IPS-20b (cell line): ENCODE measurements around the gene CMTM5.
"Not testable (repeated sequence)": the region's sequence is repeated elsewhere in the genome, so short reads cannot be mapped to it uniquely, and the experiment has no call there.

Experiments
- H3K27ac ChIP-seq: one replicate; pipeline ENCODE4 v1.5.1; 2013; ENCODE audit warnings: low read length
- H3K27me3 ChIP-seq: 2 replicates; pipeline ENCODE4 v1.6.1; 2013; ENCODE audit warnings: mild to moderate bottlenecking, low read length, inconsistent platforms; ENCODE audit not compliant: insufficient read depth
- H3K36me3 ChIP-seq: 2 replicates; pipeline ENCODE4 v1.6.1; 2013; ENCODE audit warnings: low read depth, mild to moderate bottlenecking, inconsistent platforms, low read length, moderate library complexity; ENCODE audit not compliant: insufficient read depth
- H3K4me1 ChIP-seq: 2 replicates; pipeline ENCODE4 v1.6.1; 2013; ENCODE audit warnings: mild to moderate bottlenecking, control low read depth, inconsistent platforms, low read length, moderate library complexity; ENCODE audit not compliant: insufficient read depth
- H3K4me3 ChIP-seq: 2 replicates; pipeline ENCODE4 v1.5.1; 2013; ENCODE audit warnings: mild to moderate bottlenecking, low read length, inconsistent platforms
- H3K9ac ChIP-seq: 2 replicates; pipeline ENCODE4 v1.6.1; 2013; ENCODE audit warnings: low read depth, mild to moderate bottlenecking, inconsistent platforms, low read length, moderate library complexity
- H3K9me3 ChIP-seq: 2 replicates; pipeline ENCODE4 v1.6.1; 2013; ENCODE audit warnings: mild to moderate bottlenecking, low read depth, low read length, inconsistent platforms; ENCODE audit not compliant: insufficient read depth

CMTM5 gene

DNA sequence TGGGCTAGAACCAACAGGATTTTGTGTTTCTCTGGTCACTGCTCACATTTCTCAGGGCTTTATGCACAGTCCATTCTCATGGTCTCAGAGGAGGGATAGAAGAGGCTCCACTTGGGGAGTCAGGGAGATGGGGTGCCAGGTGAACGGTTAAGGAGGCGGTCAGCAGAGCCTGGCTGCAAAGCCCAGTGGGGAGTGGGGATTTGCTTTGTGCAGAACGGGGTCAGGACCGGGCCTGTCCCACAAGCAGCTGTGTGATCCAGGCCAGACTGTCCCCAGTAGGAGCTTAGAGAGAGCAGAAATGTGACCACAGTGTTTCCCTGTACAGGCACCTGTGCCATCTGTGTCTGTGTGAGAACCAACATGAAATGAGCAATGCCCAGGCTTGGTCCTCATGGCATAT, 4.1 kb downstream of the CMTM5 start:
- H3K4me3 ChIP-seq = no peak overlapping the region
- H3K4me1 ChIP-seq = peaks cover 3% of the 10 kb centered on the region; the same call in 1 of the 2 replicates
- peaks cover 33% of the 10 kb centered on the region for H3K27me3 ChIP-seq
- H3K9ac ChIP-seq = no peak overlapping the region
- no peaks in the 10 kb centered on the region for H3K36me3 ChIP-seq
- no peak overlapping the region for H3K27ac ChIP-seq
- H3K9me3 ChIP-seq = no peaks in the 10 kb centered on the region

DNA sequence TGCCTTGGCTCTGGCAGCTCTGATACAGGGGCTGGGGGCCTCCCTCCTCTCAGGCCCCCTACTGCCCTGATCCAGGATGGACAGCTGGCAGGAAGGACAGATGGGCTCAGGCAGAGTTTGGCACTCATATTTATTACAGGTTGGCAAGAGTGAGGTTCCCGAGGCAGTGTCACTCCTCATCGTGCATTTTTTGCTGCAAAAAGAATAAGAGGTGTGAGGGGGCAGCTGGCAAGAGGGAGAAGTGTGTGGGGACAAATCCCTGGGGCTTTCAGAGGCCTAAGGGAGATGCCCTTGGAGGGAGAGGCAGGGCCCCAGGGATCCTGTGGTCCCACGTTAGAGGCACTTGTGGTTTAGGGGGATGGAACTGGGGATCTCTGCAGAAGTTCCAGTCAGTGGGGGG, 5.0 kb downstream of the CMTM5 start:
- no peak overlapping the region for H3K4me3 ChIP-seq
- H3K4me1 ChIP-seq = no peaks in the 10 kb centered on the region
- no peaks in the 10 kb centered on the region for H3K9me3 ChIP-seq
- peaks cover 33% of the 10 kb centered on the region for H3K27me3 ChIP-seq
- H3K27ac ChIP-seq = no peak overlapping the region
- no peak overlapping the region for H3K9ac ChIP-seq
- H3K36me3 ChIP-seq = no peaks in the 10 kb centered on the region

DNA sequence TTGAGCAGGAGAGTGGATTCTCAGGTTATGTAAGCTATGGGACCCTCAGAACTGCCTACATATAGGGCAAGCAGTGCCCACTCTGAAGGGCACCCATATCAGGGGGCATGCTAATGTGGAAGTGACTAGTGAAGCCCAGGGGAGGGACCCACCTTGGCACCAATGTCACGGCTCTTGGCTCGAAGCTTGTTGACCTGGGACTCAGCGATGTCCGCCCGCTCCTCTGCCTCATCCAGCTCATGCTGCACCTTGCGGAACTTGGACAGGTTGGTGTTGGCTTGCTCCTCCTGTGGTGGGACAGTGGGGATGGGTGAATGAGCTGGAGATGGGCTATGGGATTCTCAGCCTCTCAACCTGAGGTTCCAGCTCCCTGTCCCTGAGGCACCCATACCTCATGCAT, 5.4 kb downstream of the CMTM5 start:
- Histone ChIP-seq H3K27me3 (peaks cover 29% of the 10 kb centered on the region), H3K4me1 (no peaks in the 10 kb centered on the region), H3K27ac (no peak overlapping the region), H3K9ac (no peak overlapping the region), H3K36me3 (no peaks in the 10 kb centered on the region), H3K4me3 (no peak overlapping the region), H3K9me3 (no peaks in the 10 kb centered on the region)

DNA sequence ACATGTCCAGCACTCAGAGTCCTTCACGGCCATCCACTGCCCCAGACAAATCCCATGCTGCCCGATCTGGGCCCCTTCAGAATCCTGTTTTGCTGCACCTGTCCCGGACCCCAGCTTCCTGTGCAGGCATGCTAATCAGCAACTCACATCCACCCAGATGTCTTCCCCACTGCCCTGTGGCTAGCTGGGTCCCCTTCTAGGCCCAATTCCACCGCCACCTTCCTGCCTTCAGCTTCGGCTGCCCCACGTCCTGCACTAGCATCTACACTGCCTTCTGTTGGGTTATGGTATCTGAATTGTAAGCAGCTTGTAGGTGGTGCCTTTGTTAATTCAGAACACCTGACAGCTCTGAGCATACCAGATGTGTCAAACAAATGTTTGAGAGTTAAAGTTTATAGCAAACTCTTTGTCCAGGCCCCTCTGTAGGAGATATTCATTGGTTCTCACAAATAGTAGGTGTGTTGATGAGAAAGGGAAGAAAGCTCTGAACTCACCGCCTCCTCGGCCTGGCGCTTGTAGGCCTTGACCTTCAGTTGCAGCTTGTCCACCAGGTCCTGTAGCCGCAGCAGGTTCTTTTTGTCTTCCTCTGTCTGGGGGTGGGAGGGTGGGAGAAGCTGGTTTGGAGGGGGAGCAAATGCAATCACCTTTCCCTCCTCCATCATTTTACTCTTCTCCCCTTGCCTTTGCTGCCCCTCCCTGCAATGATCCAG, 6.0 kb downstream of the CMTM5 start:
- Histone ChIP-seq H3K9ac (no peak overlapping the region), H3K4me3 (no peak overlapping the region), H3K36me3 (no peaks in the 10 kb centered on the region), H3K9me3 (no peaks in the 10 kb centered on the region), H3K4me1 (no peaks in the 10 kb centered on the region), H3K27ac (no peak overlapping the region), H3K27me3 (peaks cover 23% of the 10 kb centered on the region)

DNA sequence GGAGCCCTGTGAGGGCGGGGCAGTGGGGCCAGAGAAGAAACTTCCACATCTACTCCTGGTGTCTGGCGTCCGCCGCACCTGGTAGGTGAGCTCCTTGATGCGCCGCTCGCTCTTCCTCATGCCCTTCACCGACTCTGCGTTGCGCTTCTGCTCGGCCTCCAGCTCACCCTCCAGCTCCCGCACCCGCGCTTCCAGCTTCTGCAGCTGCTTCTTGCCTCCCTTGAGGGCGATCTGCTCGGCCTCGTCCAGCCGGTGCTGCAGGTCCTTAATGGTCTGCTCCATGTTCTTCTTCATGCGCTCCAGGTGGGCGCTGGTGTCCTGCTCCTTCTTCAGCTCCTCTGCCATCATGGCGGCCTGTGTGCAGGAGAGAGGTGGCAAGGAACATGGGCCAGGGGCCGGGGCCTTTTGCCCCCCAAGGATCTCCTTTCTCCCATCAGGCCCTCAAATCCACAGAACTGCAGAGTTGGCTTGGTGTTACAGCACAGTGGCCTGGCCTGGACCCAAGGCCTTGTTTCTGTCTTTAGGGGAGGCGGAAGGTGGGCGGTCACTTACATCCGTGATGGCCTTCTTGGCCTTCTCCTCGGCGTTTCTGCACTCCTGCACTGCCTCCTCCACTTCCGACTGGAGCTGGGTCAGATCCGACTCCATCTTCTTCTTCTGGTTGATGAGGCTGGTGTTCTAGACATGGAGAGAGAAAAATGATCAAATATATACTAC, 7.7 kb downstream of the CMTM5 start:
- no peak overlapping the region for H3K27ac ChIP-seq
- H3K36me3 ChIP-seq = no peaks in the 10 kb centered on the region
- no peaks in the 10 kb centered on the region for H3K9me3 ChIP-seq
- H3K4me1 ChIP-seq = no peaks in the 10 kb centered on the region; the same call in 1 of the 2 replicates
- peaks cover 14% of the 10 kb centered on the region for H3K27me3 ChIP-seq
- H3K4me3 ChIP-seq = no peak overlapping the region
- no peak overlapping the region for H3K9ac ChIP-seq

DNA sequence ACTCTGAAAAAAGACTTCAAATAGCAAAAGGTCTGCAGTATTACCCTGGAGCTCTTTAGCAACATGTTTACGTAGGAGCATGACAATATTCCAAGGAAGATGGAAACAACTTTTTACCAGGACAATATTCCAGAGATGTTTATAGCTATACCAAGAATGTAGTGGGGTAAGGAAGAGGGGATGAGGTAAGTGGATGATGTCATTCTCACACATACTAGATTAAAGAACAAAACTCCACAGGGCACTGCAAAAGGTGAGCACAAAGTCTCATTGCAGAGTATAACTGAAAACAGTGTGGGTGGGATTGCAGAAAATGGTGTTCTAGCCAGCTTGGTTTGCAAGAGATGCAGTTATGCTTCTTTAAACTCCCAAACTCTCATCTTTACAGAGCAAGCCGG, 8.4 kb downstream of the CMTM5 start:
- Histone ChIP-seq H3K27me3 (peaks cover 14% of the 10 kb centered on the region), H3K4me1 (no peaks in the 10 kb centered on the region; the same call in 1 of the 2 replicates), H3K9me3 (no peaks in the 10 kb centered on the region), H3K27ac (no peak overlapping the region), H3K4me3 (no peak overlapping the region), H3K9ac (no peak overlapping the region), H3K36me3 (no peaks in the 10 kb centered on the region)

DNA sequence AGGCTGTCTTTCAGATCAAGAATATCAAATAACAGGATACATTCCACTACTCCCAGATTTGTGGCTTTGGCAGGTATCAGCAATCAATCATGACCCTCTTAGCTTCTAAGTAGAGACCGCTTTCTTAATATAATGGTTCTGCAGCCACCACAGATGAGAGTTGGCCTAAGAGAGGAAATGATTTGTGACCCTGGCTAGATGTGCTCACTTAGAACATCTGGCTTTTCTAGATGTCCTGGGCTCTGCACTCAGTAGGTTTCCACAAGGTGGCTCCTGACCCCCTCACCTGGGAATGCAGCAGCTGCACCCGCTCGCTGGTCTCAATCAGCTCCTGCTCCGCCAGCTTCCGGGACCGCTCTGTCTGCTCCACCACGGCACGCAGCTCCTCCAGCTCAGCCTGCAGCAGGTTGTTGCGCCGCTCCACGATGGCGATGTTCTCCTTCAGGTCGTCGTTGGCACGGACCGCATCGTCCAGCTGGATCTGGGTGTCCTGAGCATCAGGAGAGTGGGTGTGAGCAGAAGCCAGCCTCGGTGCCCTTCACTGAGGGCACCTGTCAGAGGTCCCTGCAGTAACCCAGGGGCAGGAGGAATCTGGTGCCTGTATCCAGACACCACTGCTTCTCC, 8.9 kb downstream of the CMTM5 start:
- Histone ChIP-seq H3K27ac (no peak overlapping the region), H3K9ac (no peak overlapping the region), H3K9me3 (no peaks in the 10 kb centered on the region), H3K4me1 (no peaks in the 10 kb centered on the region; the same call in 1 of the 2 replicates), H3K27me3 (peaks cover 10% of the 10 kb centered on the region), H3K4me3 (no peak overlapping the region), H3K36me3 (no peaks in the 10 kb centered on the region)

DNA sequence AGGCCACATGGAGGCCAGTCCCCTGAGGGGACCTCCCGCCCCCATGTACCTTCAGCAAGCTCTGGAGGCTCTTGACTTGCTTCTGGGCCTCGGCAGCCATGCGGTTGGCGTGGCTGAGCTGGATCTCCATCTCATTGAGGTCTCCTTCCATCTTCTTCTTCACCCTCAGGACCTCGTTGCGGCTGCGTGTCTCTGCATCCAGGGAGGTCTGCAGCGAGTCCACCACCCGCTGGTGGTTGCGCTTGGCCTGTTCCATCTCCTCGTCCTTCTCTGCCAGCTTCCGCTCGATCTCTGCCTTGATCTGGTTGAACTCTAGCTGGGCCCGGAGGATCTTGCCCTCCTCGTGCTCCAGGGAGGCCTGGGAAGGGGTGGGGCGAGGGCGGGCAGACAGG, 9.4 kb downstream of the CMTM5 start:
- H3K9me3 ChIP-seq, H3K9ac ChIP-seq, H3K27ac ChIP-seq, H3K4me1 ChIP-seq, H3K4me3 ChIP-seq, H3K27me3 ChIP-seq, H3K36me3 ChIP-seq: not testable (repeated sequence)

DNA sequence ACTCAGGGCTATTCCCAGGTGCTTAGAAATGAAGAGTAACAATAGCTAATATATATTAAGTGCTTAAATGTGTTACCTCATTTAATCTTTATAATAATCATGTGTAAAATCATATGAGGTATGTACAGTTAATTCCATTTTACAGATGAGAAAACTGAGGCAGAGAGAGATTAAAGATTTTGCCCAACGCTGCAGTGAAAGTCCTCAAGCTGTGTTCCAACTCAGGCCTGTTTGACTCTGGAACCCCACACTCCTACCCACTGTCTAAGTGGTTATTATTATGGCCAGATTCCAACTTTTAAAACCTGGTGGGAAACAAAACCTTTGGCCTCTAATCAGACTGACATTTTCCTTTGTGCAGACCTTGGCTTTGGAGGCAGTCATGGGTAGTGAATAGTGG, 10.2 kb downstream of the CMTM5 start:
- Histone ChIP-seq H3K9me3 (no peaks in the 10 kb centered on the region), H3K4me3 (no peak overlapping the region), H3K4me1 (no peaks in the 10 kb centered on the region; the same call in 1 of the 2 replicates), H3K9ac (no peak overlapping the region), H3K27me3 (peaks cover 5% of the 10 kb centered on the region; the same call in 1 of the 2 replicates), H3K27ac (no peak overlapping the region), H3K36me3 (no peaks in the 10 kb centered on the region)

DNA sequence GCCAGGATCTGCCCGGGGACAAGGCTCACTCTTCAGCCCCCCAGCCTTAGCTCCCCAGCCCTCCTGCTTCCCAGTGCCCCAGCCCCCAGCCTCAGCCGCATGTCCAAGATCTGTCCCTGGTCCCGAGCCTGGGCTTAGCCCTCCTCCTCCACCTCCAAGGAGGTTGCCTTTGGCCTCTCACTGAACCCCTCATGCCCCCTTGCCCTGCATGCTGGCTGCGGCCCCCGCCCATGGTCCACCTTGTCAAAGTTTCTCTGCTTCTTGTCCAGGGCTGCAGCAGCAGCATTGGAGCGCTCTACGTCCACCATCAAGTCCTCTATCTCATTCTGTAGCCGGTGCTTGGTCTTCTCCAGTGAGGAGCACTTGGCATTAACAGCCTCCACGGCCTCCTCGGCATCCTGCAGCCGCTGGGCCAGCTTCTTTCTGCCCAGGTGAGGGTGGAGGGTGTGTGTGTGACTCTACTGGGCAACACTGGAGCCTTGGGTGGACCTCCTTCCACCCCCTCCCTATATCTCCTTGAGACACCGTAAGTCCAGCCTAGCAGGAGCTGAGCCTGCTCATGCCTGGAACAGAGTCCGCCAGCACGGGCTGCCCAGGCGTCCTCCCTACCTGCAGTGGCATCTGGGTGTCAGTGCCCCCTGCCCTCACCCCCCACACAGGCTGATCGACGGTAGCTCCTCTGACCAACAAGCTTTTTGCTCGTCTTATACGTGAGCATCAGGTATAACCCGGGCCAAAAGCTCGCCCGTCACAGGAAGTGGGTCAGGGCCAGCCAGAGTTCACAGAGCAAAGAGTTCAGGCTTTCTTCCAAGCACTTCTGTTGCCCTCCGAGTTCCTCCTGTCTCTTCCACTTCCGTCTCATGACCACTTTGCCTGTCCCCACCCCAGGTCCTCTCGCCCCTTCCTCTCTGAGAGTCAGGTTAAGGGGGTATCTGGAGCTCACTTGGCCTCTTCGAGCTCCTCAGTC, 11.4 kb downstream of the CMTM5 start:
- H3K36me3 ChIP-seq = no peaks in the 10 kb centered on the region
- no peak overlapping the region for H3K9ac ChIP-seq
- no peak overlapping the region for H3K27ac ChIP-seq
- no peak overlapping the region for H3K4me3 ChIP-seq
- peaks cover 5% of the 10 kb centered on the region; the same call in 1 of the 2 replicates for H3K27me3 ChIP-seq
- H3K9me3 ChIP-seq = no peaks in the 10 kb centered on the region
- no peaks in the 10 kb centered on the region; the same call in 1 of the 2 replicates for H3K4me1 ChIP-seq

DNA sequence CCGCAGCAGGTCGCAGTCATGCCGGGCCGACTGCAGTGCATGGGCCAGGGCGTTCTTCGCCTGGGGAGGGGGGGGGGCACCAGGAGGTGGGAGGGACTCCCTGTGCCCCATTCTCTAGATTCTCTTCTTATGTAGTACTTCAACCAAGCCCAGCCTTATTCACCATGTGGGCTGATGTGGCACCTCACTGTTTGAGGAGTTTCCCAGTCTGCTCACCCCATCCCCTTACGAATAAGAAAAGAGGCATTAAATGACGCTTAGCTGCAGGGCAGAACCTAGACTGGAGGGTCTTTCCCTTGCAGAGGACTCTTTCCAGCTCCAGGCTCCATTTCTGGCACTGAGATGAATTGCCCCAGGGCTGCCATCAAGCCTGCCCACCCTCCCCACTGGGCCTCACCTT, 12.2 kb downstream of the CMTM5 start:
- peaks cover 5% of the 10 kb centered on the region; the same call in 1 of the 2 replicates for H3K27me3 ChIP-seq
- H3K9me3 ChIP-seq = no peaks in the 10 kb centered on the region
- H3K9ac ChIP-seq = no peak overlapping the region
- H3K36me3 ChIP-seq = no peaks in the 10 kb centered on the region
- no peak overlapping the region for H3K27ac ChIP-seq
- no peak overlapping the region for H3K4me3 ChIP-seq
- H3K4me1 ChIP-seq = no peaks in the 10 kb centered on the region; the same call in 1 of the 2 replicates
